Omental fat pad (tissue), 4 donors: Measurements from ENCODE around the gene SELENOW. TPM values are rescaled to one million over a fixed set of nuclear protein-coding genes. Genes with fewer than 3 reads are reported as not detected.

Experiments used
- ATAC-seq: fragments of 150-250 bp; one replicate; pipeline ENCODE4 v1.9.1; 2016; ENCODE audit warnings: mild to moderate bottlenecking, moderate library complexity; ENCODE audit not compliant: low FRiP score
- DNase-seq: peaks from one replicate; pipeline ENCODE4 v3.0.0-alpha.2; 2019; ENCODE audit warnings: low spot score
- CTCF ChIP-seq, 3 donors: fragments of 450-650 bp; IDR thresholded peaks; one replicate each; pipeline ENCODE4 v1.5.1; 2016 to 2017; ENCODE audit warnings: antibody characterized with exemption in 3 of 3, mild to moderate bottlenecking in 3 of 3, moderate library complexity in 2 of 3
- total RNA-seq, 4 donors: library from RNA; depleted of rRNA; stranded (reverse); fragments of >200 nt; gene quantifications; one replicate each; pipeline ENCODE4 v1.1.0, GENCODE V29; 2016

Gene SELENOW
- total RNA-seq, 4 donors from 2014 or later, result 198 to 420 (median 334) TPM

GRCh38 chr19:47752440-47753211 is 25.9 kb upstream of the SELENOW start:
- DNase-seq (no peak), ATAC-seq (no peak)
- TF ChIP-seq CTCF (IDR thresholded peaks at IDR 0.05), result no peak

GRCh38 chr19:47754206-47755064 is 24.1 kb upstream of the SELENOW start:
- TF ChIP-seq CTCF (IDR thresholded peaks at IDR 0.05), result no peak
- no peak for DNase-seq
- no peak for ATAC-seq

- DNase-seq, result no peak
- TF ChIP-seq CTCF (IDR thresholded peaks at IDR 0.05), result no peak
- no peak for ATAC-seq
Observed at GRCh38 chr19:47755065-47755761, 23.3 kb upstream of the SELENOW start.

GRCh38 chr19:47755762-47756626 is 22.5 kb upstream of the SELENOW start:
- TF ChIP-seq CTCF (IDR thresholded peaks at IDR 0.05), result no peak
- no peak for DNase-seq
- ATAC-seq, result no peak

- no peak for DNase-seq
- TF ChIP-seq CTCF (IDR thresholded peaks at IDR 0.05), result no peak
- no peak for ATAC-seq
Observed at GRCh38 chr19:47756627-47756929, 21.9 kb upstream of the SELENOW start.

- no peak for ATAC-seq
- DNase-seq, result no peak
- no peak for TF ChIP-seq CTCF (IDR thresholded peaks at IDR 0.05)
Observed at GRCh38 chr19:47756953-47757608, 21.4 kb upstream of the SELENOW start.
